Stimulated activated CD4-positive, alpha-beta T cell treated with anti-CD3 and anti-CD28 coated beads, Interleukin-4, amount 100 ng/mL, for 4 hours (primary cell): ENCODE measurements around the gene UGT2B17.
"Not testable (repeated sequence)": the region's sequence is repeated elsewhere in the genome, so short reads cannot be mapped to it uniquely, and the experiment has no call there.

Experiments used
- DNase-seq, 2 experiments: peaks; one replicate each; pipeline ENCODE4 v3.0.0-alpha.2; 2020

Gene UGT2B17

DNA sequence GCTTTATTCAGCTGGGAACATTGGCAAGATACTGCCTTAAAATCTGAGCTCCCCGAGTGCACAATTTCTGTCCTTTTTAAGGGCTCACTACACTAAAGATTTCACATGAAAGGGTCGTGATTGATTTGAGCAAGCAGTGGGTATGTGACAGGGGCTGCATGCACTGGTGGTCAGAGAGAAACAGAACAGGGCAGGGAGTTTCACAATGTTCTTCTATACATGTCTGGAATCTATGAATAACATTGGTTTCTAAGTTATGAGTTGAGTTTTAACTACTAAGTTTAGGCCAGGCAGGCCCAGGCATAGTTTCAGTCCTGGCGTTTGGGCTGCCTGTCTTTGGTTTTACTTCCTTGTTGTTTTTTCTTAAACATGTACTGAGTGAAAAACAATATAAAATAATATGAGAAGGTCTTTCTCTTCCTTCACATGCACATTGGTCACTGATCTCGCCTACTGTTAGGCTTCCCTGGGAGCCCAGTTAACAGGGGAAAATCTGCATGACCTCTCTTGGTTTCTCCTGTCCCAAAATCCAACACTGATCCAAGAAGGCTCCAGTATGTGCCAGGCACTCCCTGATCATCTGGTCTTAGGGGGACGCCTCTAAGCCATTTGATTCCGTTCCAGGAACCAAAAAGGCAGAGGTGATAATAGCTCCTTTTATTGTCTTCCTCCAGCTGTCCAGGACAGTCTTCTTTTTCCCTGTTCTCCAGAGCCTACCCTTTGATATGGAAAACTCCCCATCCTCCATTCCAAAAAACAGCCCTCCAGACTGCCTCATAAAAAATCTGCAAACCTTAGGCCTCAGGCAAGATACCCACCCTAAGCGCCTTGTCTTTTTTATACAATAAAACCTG, at the start of gene UGT2B17:
Gene UGT2B17 (minus strand): TSS at position 51 of the 854 bp plus-strand sequence. CDS start 7,838 bp downstream, outside the sequence.
- DNase-seq, result no peak

- DNase-seq, result not testable (repeated sequence)
Measured at GRCh38 chr4:68622731-68623130, 46.6 kb upstream of the UGT2B17 start.

DNA sequence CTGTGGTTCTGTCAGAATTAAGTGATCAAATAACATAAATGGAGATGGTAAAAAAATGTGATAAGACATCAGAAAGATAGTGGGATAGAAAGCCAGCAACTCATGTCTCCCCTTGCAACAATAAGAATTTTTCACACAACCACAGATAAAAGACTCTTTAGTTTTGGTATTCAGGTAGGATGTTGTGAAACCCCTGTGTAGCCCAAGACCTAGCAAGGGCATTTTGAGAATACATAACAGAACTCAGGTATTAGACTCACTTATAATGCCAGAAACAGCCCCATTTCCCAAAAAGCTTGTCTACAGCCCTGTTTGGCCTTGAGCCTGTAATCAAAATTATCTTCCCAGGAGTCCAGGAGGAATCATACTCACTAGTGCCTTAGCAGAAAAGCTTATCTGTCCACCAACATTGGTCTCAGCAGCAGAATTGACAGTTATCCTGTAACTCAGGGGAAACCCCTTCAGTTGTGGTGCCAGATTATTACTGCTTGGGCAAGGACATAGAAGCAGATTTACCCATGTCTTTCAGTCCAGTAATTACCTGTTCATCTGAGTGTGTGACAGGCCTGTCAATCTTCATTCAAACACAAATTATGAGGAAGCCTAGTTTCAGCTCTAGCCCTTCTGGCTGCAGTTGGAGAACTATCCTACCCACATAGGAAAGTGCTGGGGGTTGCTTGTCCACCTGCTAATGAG, 41.0 kb upstream of the UGT2B17 start:
- DNase-seq, result no peak

- no peak for DNase-seq
Measured at GRCh38 chr4:68615699-68616422, 39.7 kb upstream of the UGT2B17 start.

- no peak for DNase-seq
Measured at GRCh38 chr4:68613752-68614151, 37.6 kb upstream of the UGT2B17 start.

DNA sequence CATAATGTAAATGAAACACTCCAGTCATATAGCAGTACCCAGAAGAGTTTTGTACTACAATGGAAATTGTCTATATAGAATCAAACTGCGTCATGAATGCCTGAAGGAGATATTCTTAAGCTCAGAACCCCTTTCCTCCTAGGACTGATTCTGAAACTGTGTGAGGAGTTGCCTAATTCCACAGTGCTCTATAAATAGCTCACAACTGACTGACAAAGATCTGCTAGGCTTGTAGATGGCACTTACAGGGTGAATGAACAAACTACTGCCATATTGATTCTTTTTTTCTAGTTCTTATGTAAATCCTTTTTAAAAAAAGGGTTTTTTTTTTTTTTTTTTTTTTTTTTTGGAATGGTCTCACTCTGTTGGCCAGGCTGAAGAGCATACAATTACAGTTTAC, 30.1 kb upstream of the UGT2B17 start:
- DNase-seq, result no peak

DNA sequence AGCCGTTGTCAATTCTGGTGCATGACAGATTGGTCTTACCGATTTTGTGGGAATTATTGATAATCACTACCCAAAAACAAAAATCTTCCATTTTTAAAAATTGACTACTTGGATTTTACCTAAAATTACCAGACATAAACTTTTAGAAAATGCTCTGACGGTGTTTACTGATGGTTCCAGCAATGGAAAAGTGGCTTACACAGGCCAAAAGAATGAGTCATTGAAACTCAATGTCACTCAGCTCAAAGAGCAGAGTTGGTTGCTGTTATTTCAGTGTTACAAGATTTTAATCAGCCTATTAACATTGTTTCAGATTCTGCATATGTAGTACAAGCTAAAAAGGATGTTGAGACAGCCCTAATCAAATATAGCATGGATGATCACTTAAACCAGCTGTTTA, 23.0 kb upstream of the UGT2B17 start:
- no peak for DNase-seq

GRCh38 chr4:68597482-68597881, 21.4 kb upstream of the UGT2B17 start:
- DNase-seq, result no peak

- DNase-seq, result no peak
Measured at GRCh38 chr4:68594678-68595077, 18.6 kb upstream of the UGT2B17 start.

GRCh38 chr4:68593112-68593511, 17.0 kb upstream of the UGT2B17 start:
- DNase-seq, result no peak

DNA sequence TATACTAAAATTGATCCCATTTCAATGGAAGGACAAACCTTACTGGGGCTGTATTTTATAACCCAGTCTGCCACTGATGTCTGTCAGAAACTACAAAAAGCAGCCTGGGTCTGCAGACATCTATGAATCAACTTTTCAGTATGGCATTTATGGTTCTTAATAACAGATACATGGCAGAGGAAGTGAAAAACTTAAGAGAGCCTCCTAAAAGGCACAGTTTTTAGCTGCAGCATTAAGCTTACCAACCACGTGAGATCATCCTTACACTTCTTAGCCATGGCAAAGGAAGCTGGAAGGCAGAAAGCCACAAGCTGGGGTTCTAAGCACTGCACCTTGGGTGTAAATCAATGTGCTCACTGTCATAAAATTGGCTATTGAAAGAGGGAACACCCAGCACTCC, 16.6 kb upstream of the UGT2B17 start:
- DNase-seq, result no peak

GRCh38 chr4:68591204-68591603, 15.1 kb upstream of the UGT2B17 start:
- DNase-seq, result no peak

- DNase-seq, result no peak
Measured at GRCh38 chr4:68589790-68590189, 13.7 kb upstream of the UGT2B17 start.

GRCh38 chr4:68582339-68582717, 6.2 kb upstream of the UGT2B17 start:
- DNase-seq, result no peak

- DNase-seq, result no peak
Measured at GRCh38 chr4:68581383-68582338, 5.5 kb upstream of the UGT2B17 start.

DNA sequence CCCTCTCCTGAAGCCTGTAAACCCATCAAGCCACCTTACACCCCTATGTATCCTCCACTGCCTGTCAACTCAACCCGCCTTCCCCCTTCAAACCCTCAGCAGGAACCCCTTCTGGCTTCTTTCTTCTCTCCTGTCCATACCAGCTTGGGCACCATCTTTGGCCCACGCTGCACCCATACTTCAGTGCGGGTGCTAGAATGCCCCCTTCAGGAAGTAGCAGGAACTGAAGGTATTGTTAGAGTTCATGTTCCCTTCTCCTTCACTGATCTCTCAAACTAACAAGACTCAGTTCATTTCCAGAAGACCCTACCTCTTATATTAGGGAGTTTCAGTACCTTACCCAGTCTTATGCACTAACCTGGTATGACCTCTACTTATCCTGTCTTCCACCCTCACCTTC, 1.5 kb upstream of the UGT2B17 start:
- DNase-seq, result no peak

DNA sequence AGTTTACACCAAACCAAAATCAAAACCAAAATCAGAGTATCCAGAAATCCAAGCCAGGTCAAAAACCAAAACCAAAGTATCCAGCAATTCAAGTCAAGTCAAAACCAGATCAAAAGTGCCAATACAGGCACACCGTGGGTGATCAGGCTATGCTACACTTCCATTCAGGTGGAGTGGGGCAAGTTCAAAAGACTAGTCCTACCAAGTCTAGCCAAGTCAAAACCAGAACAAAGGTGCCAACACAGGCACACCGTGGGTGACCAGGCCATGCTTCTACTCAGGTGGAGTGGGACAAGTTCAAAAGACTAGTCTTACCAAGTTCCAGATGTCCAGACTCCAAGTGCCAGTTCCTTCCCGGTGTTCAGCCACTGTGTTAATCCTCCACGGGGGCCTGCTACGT, 486 bp downstream of the UGT2B17 start:
- not testable (repeated sequence) for DNase-seq

DNA sequence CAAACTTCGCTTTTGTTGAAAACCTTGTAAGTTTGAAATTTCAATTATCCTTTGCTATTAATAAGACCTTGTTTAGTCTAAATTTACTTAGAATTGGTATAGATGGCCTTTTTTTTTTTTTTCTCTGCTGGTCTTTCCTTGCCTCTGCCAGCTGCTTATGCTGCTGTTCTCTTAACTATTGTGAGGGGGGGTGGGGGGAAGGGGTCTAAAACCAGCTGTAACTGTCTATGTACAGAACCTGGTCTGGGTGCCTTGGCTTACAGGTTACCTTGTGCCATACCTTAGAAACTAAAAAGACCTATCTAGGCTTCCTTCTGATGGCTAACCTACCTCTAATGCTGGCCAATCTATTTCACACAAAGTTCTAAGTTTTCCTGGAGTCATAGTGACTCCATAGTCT, 1.0 kb downstream of the UGT2B17 start:
- DNase-seq, result no peak

GRCh38 chr4:68572653-68573170, 3.4 kb downstream of the UGT2B17 start:
- no peak for DNase-seq

DNA sequence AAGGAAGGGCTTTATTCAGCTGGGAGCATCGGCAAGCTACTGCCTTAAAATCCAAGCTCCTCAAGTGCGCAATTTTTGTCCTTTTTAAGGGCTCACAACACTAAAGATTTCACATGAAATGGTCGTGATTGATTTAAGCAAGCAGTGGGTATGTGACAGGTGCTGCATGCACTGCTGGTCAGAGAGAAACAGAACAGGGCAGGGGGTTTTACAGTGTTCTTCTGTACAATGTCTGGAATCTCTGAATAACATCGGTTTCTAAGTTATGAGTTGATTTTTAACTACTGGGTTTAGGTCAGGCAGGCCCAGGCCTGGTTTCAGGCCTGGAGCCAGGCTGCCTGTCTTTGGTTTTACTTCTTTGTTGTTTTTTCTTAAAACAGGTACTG, 6.0 kb downstream of the UGT2B17 start:
- DNase-seq, result no peak

DNA sequence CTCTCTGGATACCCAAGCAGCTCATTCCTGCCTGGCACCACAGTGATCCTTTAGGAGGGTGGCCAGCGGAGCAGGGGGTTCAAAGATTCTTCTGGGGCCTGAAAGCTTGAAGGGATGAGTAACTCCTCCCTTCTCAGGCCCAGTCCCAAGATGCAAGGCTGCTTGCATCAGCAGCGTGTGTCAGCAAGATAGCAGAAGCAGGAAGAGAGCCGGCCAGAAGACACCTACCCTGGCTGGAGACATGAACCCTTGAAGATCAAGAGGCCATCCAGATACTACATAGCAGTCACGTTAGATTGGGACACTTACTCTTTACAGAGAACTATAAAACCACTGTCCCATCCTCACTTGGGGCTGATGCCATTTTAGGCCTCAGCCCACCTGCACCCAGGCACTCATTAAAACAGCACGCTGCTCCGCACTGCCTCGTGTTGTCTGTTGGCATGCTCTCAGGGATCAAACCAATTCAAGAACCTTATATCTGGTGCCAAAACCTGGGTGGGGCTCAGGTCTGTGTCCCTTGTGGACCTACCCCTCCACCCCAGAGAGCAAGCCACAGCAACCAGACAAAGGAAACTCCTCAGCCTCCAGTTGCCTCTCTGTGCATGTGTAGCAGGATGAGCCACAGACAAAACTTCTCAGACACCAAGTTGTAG, 6.5 kb downstream of the UGT2B17 start:
- no peak for DNase-seq

DNA sequence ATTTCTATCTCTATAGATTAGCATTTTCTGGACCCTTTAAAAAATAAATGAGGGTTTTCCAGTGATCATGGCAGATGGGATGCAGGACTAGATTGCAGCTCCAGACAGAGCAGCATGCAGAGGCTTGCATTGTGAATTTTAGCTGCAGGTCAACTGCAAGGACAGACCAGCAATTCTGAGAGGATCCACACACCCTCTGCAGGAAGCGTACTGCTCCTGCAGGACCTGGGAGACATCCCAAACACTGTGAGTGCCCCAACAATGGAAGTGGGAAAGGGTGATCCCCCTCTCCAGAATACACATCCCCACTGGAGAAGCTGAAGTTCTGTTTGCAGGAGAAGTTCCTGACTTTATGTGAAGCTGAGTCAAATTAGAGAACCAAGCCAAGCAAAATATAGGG, 7.1 kb downstream of the UGT2B17 start:
- DNase-seq, result not testable (repeated sequence)
